ENCODE measurements around the gene KLHL14. TPM values are rescaled to one million over a fixed set of nuclear protein-coding genes. Genes with fewer than 3 reads are reported as not detected.
"Not testable (repeated sequence)": the region's sequence is repeated elsewhere in the genome, so short reads cannot be mapped to it uniquely, and the experiment has no call there.

The KLHL14 gene
- polyA plus RNA-seq, 6 donors from 2014 or later, result 15.4 to 33.2 (median 21.1) TPM

- Mint-ChIP-seq H3K4me1 (peaks cover 6 to 13% (median 11%) of the 10 kb centered on the region in 3 donors), H3K9me3 (no peaks in the 10 kb centered on the region), H3K4me3 (no peak overlapping the region), H3K27me3 (no peaks in the 10 kb centered on the region), H3K36me3 (peaks cover 7 to 12% of the 10 kb centered on the region in 2 donors), H3K27ac (no peak overlapping the region)
- ATAC-seq (ENCODE audit: low read depth in 2 of 2) (no peak), DNase-seq (no peak)
These were observed 77.3 kb downstream of the KLHL14 start for GRCh38 chr18:32695534-32695933.

DNA sequence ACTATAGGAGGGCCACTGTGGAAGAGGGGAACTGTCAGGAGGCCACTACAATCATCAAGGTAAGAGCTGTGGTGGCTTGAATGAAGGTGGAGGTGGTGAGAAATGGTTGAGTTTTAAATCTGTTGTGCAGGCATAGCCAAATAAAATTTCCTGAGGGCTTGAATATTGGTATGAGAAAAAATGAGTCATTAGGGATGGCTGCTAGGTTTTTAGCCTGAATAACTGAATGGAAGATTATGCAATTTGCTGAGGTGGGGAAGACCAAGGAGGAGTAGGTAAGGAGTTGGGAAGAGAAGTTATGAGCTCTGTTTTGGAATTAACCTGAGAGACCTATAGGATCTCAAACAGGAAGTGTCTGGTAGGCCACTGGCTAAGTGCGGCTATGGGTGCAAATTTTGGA lies 84.0 kb downstream of the KLHL14 start:
- Mint-ChIP-seq H3K4me1 (peaks cover 0 to 2% (median 0%) of the 10 kb centered on the region in 3 donors), H3K27ac (no peak overlapping the region), H3K27me3 (no peaks in the 10 kb centered on the region), H3K36me3 (peaks cover 0 to 10% of the 10 kb centered on the region in 2 donors), H3K9me3 (no peaks in the 10 kb centered on the region), H3K4me3 (no peak overlapping the region)
- DNase-seq (no peak), ATAC-seq (ENCODE audit: low read depth in 2 of 2) (no peak)

DNA sequence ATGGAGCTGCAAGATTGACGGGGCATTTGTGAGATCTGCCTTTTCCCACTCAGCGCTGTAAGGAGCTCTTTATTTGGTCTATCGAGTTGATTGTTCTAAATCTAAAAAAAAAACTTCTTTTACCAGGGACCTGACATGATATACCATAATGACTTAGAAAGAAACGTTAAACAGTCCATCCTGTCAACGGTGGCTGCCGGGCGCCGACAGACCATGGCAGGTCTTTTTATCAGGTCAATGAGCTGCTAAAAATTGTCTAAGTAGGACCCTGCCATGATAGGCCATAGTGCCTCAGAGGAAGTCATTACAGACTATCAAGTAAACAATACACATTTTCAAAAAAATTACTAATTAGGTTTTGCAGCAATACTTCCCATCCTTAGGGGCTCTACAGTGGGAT lies 87.9 kb downstream of the KLHL14 start:
- Mint-ChIP-seq H3K4me1 (no peaks in the 10 kb centered on the region), H3K9me3 (no peaks in the 10 kb centered on the region), H3K27me3 (no peaks in the 10 kb centered on the region), H3K27ac (peak overlapping the region in 3 of 6 donors; percentile 1 to 43 (median 17)), H3K36me3 (peaks cover 0 to 19% of the 10 kb centered on the region in 2 donors), H3K4me3 (no peak overlapping the region)
- no peak for ATAC-seq (ENCODE audit: low read depth in 2 of 2)
- no peak for DNase-seq

GRCh38 chr18:32684096-32684495 lies 88.7 kb downstream of the KLHL14 start:
- H3K4me3 Mint-ChIP-seq, result no peak overlapping the region
- no peaks in the 10 kb centered on the region for H3K27me3 Mint-ChIP-seq
- no peak overlapping the region for H3K27ac Mint-ChIP-seq
- ATAC-seq (ENCODE audit: low read depth in 2 of 2) (no peak), DNase-seq (no peak)
- peaks cover 1 to 25% of the 10 kb centered on the region in 2 donors for H3K36me3 Mint-ChIP-seq
- H3K9me3 Mint-ChIP-seq, result no peaks in the 10 kb centered on the region
- peaks cover 0 to 1% (median 0%) of the 10 kb centered on the region in 3 donors for H3K4me1 Mint-ChIP-seq

- Mint-ChIP-seq H3K27ac (peak overlapping the region in 3 of 6 donors; percentile 15 to 93 (median 34)), H3K27me3 (no peaks in the 10 kb centered on the region), H3K4me3 (no peak overlapping the region), H3K4me1 (peaks cover 0 to 8% (median 1%) of the 10 kb centered on the region in 3 donors), H3K36me3 (peaks cover 8 to 30% of the 10 kb centered on the region in 2 donors), H3K9me3 (no peaks in the 10 kb centered on the region)
- DNase-seq (no peak), ATAC-seq (ENCODE audit: low read depth in 2 of 2) (no peak)
These were observed 89.8 kb downstream of the KLHL14 start for GRCh38 chr18:32683044-32683443.

GRCh38 chr18:32677578-32677977 lies 95.2 kb downstream of the KLHL14 start:
- Mint-ChIP-seq H3K27ac (peak overlapping the region in 2 of 6 donors; percentile 65 to 87), H3K27me3 (no peaks in the 10 kb centered on the region), H3K36me3 (peaks cover 19 to 59% of the 10 kb centered on the region in 2 donors), H3K4me1 (peaks cover 0 to 8% (median 1%) of the 10 kb centered on the region in 3 donors), H3K9me3 (no peaks in the 10 kb centered on the region), H3K4me3 (no peak overlapping the region)
- DNase-seq (no peak), ATAC-seq (ENCODE audit: low read depth in 2 of 2) (no peak)

DNA sequence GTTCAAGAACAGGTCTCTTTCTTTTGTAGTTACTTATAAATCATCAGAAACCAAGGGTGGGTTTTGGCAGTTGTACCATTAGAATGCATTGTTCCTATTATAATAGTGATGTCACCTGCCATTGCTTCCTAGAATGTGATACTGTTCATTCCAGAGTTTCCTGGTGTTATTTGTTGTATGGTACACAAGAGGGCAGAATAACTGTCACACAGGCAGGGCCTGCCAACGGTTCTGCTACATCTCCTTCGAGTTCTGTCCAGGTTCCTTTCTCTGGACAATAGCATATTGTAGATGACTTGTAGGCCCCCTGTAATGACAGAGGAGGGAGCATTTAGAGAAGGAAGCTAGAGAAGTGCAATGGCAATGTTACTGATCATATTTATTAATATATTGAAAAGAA lies 98.3 kb downstream of the KLHL14 start:
- peaks cover 0 to 2% (median 0%) of the 10 kb centered on the region in 7 donors for H3K9me3 Mint-ChIP-seq
- H3K27me3 Mint-ChIP-seq, result no peaks in the 10 kb centered on the region
- DNase-seq, result no peak
- peaks cover 19 to 38% of the 10 kb centered on the region in 2 donors for H3K36me3 Mint-ChIP-seq
- H3K27ac Mint-ChIP-seq, result peak overlapping the region in 1 of 6 donors; percentile 18
- ATAC-seq (ENCODE audit: low read depth in 2 of 2), result no peak
- H3K4me3 Mint-ChIP-seq, result no peak overlapping the region
- H3K4me1 Mint-ChIP-seq, result peaks cover under 1 to 8% (median 1%) of the 10 kb centered on the region in 3 donors

DNA sequence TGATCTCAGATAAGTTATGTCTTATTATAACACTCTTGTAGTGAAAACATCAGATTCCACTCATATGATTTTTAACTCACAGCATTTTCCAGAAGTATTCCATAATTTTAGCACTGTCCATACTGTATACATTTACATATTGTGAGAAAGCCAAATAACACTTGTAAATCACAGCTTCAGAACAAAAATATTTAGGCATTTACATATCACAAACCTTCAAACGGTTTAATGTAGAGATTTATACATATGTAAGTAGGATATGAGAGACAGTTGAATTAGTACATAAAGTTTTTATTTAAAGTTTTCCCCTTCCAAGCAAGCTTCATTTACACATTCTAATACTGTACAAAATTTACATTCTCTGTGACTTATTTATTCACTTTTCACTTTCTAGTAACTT lies 100.4 kb downstream of the KLHL14 start:
- no peak for DNase-seq
- Mint-ChIP-seq H3K4me1 (peaks cover 0 to 4% (median 0%) of the 10 kb centered on the region in 3 donors), H3K27me3 (no peaks in the 10 kb centered on the region), H3K4me3 (no peak overlapping the region), H3K27ac (peak overlapping the region in 1 of 6 donors; percentile 75), H3K9me3 (peaks cover 0 to 2% (median 0%) of the 10 kb centered on the region in 7 donors), H3K36me3 (peaks cover 11 to 28% of the 10 kb centered on the region in 2 donors)
- no peak for ATAC-seq (ENCODE audit: low read depth in 2 of 2)

GRCh38 chr18:32670727-32671126 lies 102.1 kb downstream of the KLHL14 start:
- H3K27me3 Mint-ChIP-seq, result peaks cover 0 to 4% (median 0%) of the 10 kb centered on the region in 3 donors
- no peak overlapping the region for H3K4me3 Mint-ChIP-seq
- peaks cover 0 to 4% (median 0%) of the 10 kb centered on the region in 3 donors for H3K4me1 Mint-ChIP-seq
- ATAC-seq (ENCODE audit: low read depth in 2 of 2) (no peak), DNase-seq (no peak)
- no peak overlapping the region for H3K27ac Mint-ChIP-seq
- H3K9me3 Mint-ChIP-seq, result peaks cover 0 to 2% (median 0%) of the 10 kb centered on the region in 7 donors
- peaks cover 0 to 18% of the 10 kb centered on the region in 2 donors for H3K36me3 Mint-ChIP-seq

DNA sequence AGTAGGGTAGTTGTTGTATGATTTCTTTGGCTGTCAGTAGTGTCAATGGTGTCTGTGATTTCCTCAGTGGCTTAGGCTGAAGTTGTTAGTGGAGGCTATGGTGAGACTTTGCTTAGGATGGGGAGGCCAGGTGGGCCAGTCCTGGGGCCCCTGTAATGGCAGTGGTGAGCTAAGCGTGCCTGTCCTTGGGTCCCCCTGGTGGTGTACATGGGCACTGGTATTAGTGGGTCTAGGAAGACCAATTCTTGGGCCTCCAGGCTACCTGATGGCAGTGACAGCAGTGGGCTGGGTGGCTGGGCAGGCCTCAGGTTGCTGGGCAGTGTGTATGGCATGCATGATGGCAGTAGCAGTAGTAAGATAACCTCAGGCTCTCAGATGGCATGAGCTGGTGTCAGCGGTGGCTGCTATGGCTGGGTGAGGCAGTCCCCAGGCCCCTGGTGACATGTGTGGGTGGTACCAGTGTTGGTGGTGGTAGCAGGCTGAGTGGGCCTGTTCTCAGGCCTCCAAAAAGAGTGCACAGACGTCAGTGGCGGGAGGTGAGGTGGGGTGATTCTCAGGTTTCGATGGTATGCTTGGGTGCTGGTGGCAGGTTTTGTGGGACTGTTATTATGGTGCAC lies 103.2 kb downstream of the KLHL14 start:
- Mint-ChIP-seq H3K9me3 (peaks cover 0 to 2% (median 0%) of the 10 kb centered on the region in 7 donors), H3K4me1 (peaks cover 0 to 4% (median 0%) of the 10 kb centered on the region in 3 donors), H3K36me3 (peaks cover 0 to 13% of the 10 kb centered on the region in 2 donors), H3K27me3 (peaks cover 0 to 4% (median 0%) of the 10 kb centered on the region in 3 donors), H3K27ac (peak overlapping the region in 1 of 6 donors; percentile 33), H3K4me3 (no peak overlapping the region)
- DNase-seq (no peak), ATAC-seq (ENCODE audit: low read depth in 2 of 2) (peak in 1 of 2 donors; percentile 44)

DNA sequence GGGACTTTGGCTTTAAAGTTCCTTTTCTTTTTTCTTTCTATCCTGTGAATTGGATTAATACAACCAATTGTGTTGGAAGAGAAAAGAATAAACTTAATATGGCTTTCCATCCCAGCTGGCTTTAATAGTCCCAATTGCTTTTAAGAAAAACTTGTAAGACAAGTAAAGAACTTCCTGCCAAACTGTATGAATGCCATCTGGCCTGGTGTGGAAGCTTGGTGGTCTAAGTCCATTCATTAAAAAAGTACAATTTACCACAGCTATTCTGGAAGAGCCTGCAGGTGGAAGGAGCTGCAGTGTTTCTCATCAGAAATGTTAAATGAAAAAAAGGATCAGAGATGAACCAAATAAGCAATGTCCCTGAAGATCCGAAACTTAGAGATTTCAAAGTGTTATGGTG lies 103.9 kb downstream of the KLHL14 start:
- ATAC-seq (ENCODE audit: low read depth in 2 of 2) (no peak), DNase-seq (no peak)
- no peak overlapping the region for H3K4me3 Mint-ChIP-seq
- H3K27ac Mint-ChIP-seq, result no peak overlapping the region
- peaks cover 0 to 7% of the 10 kb centered on the region in 2 donors for H3K36me3 Mint-ChIP-seq
- peaks cover 0 to 2% (median 0%) of the 10 kb centered on the region in 7 donors for H3K9me3 Mint-ChIP-seq
- peaks cover 0 to 4% (median 0%) of the 10 kb centered on the region in 3 donors for H3K4me1 Mint-ChIP-seq
- peaks cover 0 to 4% (median under 1%) of the 10 kb centered on the region in 3 donors for H3K27me3 Mint-ChIP-seq

DNA sequence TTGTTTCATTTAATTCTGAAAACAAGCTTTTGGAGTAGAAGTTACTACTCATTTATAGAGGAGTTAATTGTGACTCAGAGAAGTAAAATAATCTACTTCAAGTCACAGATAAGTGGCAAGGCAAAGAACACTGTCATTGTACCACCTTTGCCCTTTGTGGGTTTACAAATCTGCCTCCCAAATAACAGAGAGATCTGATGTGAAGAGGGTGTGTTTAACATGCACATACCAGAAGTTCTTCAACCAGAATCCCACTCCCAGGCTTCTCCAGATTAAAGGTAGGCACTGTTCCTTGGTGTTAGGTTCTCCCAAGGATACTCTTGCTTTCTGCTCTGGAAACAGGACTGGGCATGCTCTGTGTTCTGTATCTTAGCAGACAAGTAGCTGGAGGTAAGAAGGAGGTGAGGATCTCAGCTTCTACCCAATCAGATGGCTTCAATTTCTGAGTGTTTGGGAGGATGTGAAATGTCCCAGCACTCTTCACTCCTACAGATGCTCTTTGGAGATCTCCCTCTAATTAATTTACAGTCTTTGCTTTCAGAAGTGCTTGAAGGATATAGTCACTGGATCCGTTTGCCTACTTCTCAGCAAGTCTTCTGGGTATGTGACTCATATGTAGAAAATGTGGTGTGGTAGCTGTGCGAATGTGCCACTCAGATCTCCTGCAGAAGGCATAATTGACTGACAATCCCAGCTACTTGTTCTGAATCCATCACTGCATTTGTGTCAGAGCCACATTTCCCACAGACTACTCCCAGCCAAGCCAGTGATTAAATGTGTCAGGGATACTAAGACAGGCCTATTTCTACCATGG lies 111.1 kb downstream of the KLHL14 start:
- no peak for ATAC-seq (ENCODE audit: low read depth in 2 of 2)
- no peak for DNase-seq
- Mint-ChIP-seq H3K36me3 (peaks cover 0 to 12% of the 10 kb centered on the region in 2 donors), H3K27ac (no peak overlapping the region), H3K27me3 (peaks cover 25 to 56% (median 42%) of the 10 kb centered on the region in 3 donors), H3K4me1 (no peaks in the 10 kb centered on the region), H3K9me3 (peaks cover 2 to 22% (median 12%) of the 10 kb centered on the region in 7 donors), H3K4me3 (no peak overlapping the region)

DNA sequence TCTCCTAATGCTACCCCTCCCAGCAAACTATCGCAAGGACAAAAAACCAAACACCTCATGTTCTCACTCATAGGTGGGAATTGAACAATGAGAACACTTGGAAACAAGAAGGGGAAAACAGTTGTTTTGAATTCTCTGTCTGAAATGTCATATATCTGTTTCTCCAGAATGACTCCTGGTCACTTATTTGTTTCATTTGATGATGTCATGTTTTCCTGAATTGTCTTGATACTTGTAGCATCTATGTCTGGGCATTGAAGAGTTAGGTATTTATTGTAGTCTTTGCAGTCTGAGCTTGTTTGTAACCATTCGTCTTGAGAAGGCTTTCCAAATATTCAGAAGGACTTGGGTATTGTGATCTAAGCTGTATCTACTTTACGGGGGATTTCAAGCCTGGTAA lies 118.3 kb downstream of the KLHL14 start:
- not testable (repeated sequence) for ATAC-seq (ENCODE audit: low read depth in 2 of 2); DNase-seq; H3K4me3 Mint-ChIP-seq; H3K4me1 Mint-ChIP-seq; H3K27ac Mint-ChIP-seq; H3K36me3 Mint-ChIP-seq
- peaks cover 0 to 15% (median 14%) of the 10 kb centered on the region in 7 donors for H3K9me3 Mint-ChIP-seq
- peaks cover 37 to 77% (median 61%) of the 10 kb centered on the region in 3 donors for H3K27me3 Mint-ChIP-seq

Data from naive B cell (primary cell).